ENCODE data around the gene GJA5.
"Not testable (repeated sequence)": the region's sequence is repeated elsewhere in the genome, so short reads cannot be mapped to it uniquely, and the experiment has no call there.

GJA5 gene

DNA sequence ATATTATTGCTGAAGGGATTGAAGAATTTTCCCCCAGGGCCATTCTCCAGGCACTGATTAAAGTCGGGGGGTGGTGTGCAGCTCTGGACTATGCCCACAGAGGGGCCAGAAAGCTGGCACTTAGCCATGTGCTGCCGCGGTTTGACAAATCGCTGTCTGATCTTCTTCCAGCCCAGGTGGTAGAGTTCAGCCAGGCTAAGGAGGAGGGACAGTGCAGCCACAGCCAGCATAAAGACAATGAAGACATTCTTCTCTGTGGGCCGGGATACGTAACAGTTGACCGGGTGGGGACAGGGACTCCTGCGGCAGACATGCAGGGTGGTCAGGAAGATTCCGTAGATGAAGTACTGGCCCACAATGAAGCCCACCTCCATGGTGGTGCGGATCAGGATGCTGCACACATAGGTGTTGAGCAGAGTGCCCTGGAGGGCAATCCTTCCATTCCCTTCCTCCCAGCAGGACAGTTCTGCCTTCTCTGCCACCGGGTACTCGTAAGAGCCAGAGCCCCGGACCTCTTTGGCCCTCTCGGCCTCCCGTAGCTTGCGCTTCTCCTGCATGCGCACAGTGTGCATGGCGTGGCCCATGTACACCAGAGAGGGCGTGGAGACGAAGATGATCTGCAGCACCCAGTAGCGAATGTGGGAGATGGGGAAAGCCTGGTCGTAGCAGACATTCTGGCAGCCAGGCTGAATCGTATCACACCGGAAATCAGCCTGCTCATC, 1.9 kb downstream of the GJA5 start:
- no peak for DNase-seq

DNA sequence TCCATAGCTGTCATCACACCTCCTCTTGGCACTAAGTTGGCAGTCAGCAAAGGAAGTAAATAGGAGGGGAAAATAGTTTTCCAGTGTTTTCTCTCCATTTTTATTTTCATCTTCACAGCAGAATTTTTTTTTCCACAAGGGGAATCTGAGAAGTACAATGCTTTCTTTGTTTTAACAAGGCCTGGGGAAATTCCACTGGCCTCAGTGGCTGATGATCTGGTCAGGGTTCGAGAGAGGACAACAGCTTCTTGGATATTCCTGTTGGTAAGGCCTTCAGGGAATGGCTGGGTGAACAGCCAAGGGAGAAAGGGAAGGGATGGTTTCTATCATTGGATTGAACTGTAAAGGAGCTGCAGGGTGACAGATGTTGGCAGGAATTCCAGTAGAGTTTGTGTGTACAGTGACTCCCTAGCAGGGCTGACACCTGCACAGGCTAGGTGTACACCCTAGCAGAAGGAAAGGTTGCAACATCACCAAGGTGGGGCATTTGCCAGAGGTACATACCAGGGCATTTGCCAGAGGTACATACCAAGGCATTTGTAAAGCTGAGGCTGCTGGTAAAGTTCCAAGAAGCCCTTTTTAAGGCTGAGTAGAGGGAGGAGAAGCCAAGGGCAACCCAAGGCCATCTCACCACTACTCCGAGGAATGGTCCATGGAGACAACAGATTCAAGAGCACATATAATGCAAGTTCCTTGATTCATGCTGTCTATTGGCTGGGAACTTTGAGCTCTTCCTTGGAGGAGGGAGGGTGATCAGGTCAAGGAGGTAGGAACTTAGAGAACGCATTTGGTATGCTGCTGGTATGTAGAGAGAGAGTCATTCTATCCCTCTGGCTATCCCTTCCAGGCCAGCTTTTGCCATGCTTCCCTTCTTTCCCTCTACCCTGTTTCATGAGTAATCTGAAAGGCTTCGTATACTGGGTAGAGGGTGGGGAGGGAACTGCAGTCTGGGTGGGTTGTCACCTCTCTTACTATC, 3.1 kb downstream of the GJA5 start:
- no peak for DNase-seq

DNA sequence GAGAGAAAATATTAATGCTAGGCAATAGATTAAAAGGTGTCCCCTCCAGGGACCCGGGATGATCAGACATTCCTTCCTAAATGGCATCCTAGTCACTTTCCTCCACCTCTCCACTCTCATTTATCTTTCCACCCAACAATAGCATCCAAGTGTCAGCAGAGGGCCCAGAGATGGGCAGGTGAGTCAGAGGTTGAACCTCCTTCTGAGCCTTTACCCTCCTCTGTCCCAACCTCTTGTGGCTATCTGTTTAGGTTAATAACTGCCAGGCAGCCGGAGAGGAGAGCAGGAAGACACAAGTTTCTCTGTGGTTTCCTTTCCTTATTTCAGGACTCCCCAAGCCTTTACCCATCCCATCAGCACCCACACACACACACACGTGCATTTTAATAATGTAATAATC, 4.1 kb downstream of the GJA5 start:
- no peak for DNase-seq

DNA sequence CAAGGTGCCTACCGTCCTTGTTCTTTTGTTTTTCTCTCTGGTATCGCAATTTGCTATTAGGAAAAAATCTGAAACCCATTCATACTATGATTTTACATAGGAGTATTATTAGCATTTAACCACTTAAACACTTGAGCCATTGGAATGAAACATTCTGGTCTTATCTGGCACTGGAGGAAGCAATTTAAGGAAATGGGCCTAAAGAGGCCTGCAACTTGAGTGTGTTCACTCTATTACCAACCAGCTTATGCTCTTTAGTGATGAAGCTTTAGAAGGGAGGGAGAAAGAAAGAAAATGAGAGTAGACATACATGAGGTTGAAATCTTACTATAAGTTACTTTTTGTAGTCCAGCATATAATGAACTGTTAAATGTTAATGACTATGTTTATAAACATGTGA, 5.7 kb downstream of the GJA5 start:
- DNase-seq = no peak

DNA sequence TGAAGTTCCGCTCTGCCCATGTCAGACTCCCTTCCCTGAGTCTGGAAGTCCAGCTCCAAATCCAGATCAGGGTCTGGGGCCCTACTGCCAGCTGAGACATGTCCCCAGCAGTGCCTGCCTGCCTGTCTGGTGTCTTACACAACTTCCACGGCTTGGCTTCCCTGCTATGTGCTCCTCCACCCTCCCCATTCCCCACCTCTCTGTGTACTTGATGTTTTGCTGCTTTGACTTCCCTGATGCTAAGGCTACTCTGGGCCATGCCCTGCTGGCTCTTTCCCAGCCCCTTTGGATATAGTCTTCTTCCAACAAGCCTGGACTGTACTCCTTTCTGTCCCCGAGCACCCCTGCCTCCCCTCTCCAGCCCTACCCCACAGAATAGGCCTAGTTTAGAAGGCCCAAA, 7.3 kb downstream of the GJA5 start:
- DNase-seq = no peak

DNA sequence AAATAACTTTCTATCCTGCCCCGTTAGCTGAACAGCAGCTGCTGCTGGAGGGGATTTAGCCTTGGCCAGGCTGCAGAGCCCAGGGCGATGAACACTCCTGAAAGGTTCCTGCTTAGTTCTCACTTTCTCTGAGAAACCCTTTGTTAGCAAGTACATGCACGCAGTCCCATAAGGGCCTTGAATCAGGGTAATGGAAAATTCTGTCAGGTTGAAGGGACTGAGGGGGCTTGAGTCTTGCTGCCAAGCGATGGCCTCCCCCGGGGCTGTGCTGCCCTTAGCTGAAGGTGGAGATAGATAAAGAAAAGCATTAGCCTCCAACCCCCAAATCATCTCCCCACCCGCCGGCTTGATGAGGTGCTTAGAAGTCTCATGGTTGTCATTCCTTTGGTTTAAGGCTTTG, 7.9 kb downstream of the GJA5 start:
- no peak for DNase-seq

DNA sequence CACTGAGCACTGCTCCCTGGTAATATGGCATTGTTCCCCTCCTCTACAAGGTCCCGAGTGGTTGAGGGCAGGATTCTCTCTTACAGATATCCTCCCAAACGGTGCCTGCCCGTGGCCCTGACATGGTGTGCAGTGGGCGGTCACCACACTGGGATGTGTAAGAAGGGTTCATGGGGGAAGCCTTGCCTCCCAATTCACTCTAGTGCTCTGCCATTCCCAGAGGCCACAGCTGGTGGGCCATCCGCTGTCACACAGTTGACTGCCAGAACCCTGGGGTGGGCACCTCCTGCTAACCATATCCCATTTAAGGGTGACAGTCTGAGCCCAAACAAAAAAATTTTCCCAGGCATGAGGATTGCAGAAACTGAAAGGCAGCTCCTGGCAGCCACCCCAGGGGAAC, 9.1 kb downstream of the GJA5 start:
- no peak for DNase-seq

DNA sequence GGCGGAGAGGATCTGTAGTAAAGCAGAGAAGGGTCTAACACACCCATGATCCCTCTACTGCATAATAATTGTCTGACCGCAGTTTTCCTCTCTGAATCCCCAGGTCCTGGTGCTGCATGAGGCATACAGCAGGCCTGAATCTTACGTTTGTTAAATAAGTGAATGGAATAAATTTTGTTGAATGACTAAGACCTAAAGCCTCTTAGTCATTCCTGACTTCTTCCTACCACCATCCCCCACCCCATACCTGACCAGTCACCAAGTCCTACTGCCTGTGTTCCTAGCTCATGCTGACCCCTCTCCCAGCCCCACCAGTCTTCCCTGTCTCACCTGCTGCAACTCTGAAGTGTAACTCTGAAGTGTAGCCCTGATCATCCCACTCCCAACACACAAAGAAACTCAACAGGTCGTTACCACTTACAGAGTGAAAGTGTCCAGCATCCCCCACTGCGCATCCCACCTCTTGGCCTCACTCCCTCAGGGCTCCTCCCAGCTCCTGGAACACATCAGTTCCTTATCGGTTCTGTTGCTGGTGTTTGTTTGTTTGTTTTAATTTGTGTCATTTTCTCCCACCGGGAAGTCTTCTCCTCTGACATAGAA, 9.7 kb downstream of the GJA5 start:
- DNase-seq = no peak

DNA sequence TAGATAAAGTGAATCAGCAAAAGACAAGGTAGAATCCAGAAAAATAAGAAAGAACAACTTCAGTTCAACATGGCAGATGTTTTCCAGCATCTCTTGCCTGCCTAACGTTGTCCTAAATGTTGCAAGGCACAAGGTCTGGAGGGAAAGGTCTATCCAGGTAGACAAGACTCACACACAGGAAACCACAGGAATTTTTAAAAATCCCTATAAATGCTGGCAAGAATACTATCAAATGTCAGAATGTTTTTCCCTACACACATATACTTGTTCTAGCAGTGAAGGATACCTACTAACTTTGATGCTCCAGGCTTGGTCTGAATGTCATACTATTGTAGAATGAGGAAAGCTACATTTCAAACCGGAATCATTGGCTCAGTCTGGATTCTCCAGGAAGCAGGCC, 10.6 kb downstream of the GJA5 start:
- DNase-seq = no peak

DNA sequence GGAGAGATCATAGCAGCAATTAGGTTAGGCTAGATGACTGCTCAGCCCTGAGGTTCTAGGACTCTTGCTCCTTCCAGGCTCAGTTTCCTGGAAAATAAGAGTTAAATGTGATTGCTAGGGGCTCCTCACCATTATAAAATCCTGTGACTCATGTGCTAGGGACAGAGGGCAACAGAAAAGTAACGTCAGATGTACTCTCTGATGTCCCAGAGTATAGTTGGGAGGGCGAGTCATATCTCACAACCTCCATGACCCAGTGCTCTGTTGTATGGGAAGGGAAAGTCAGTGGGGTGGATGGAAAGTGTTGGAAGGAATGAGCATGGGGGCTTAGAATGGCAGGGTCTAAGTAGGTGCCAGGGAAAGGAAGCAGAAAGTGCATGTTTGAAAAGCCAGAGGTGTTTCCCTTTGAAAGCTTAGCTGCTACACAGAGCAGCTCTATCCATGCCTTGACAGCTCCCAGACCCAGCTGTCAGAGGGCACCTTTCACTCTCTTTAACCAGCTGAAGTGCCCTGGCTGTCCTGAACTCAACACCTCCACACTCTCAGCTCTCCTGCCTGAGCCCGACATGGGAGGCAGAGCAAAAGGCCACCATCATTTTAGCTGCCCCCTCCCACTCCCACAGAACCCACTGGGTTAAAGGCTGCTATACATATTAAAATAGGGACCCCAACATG, 11.6 kb downstream of the GJA5 start:
- DNase-seq = no peak

DNA sequence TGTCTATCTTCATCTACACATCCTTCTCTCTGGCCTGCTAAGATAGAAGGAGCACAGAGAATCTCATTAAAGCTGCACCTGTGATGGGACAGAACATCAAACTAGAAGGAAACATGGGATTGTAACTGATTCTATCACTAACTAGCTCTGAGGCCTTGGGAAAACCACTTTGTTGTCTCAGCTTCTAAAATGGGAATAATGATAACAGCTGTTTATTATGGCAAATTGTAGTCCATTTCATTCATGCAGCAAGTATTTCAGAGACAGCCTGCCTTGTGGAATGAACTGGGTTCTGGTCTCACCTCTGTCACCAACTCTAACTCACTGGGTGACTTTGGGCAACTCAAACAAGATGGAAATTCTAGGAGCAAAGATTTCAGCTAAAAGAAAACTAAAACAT, 12.4 kb downstream of the GJA5 start:
- DNase-seq = no peak

DNA sequence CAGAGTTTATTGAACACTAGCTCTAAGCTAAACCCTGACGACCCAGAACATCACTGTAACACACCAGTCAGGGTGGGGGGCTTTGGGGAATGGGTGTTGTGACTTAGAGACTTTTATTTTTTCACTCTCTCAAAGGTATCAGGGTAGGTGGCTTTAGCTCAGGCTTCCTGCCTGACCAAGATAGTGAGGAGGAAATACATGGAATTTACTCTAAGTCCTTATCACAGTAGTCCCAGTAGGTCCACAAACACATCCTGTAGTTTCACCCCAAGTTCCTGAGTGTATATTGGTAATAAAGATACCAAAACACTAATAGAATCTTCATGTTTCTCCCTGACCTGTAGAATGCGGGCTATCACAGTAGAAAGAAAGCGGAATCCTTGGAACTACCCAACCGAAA, 15.1 kb downstream of the GJA5 start:
- DNase-seq = no peak

DNA sequence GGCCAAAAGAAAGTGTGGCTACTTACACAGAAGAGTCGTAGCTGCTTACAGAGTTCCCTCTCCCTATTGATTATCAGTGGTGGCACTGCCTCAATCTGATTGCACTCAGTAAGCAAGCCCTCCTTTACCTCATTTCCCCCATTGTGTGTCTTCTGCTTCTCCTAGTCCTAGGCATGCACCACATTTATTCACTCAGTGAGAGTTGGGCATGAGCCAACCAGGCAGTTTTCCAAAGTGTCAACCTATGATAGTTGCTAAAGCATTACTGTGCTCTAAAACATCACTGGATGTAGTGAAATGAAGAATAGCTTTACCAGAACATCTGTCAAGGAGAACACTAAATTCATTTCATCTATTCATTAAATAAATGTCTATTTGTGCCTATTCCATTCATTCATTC, 19.3 kb downstream of the GJA5 start:
- no peak for DNase-seq

DNA sequence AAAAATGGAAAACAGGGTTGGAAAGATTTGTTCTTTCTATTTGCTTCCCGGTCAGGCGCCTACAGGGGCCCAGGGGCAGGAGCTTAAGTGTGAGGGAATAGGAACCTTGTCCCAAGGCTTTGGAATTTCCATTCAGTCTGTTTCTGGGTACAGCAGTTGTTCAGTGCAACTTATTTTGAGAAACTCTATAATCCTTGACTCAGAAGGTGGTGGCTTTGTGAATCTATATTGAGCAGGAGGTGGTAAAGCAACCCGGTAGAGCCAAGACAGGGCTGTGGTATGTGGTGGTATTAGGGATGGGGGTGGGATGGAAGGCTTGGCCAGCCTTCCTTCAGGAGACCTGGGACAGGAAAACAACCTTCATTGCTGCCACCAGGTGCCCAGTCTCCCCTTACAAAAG, 20.0 kb downstream of the GJA5 start:
- DNase-seq = no peak

DNA sequence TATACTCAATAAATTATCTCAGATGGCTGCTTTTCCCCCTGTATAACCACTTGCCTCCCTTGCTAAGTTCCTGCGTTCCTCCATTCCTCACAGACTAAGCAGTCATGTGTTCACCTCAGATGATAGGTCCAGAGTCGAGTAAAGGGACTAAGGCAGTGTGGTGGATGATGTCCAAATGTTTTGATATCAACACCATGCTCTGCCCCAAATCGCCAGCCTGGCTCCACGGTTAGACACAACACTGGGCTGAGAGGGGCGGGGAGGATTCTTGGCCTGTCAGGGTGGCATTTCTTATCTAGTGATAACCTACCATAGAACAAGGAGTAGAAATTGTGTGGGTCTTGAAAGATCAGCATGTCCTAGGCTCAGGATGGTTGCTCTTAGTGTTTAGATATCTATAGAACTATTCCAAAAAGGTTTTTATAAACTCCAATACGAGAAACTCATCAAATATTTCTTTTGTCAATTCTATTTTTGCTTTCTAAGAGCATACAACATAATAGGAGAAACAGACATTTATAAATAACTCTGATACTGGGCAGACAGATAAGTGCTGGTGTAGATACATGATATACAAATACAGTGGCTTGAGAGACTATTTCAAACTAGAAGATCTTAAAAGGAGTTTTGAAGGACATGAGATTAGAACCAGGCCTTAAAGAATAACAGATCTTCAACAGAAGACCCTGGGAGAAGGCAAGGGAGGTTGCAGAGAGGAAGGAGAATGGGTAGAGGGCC, 21.5 kb downstream of the GJA5 start:
- no peak for DNase-seq

DNA sequence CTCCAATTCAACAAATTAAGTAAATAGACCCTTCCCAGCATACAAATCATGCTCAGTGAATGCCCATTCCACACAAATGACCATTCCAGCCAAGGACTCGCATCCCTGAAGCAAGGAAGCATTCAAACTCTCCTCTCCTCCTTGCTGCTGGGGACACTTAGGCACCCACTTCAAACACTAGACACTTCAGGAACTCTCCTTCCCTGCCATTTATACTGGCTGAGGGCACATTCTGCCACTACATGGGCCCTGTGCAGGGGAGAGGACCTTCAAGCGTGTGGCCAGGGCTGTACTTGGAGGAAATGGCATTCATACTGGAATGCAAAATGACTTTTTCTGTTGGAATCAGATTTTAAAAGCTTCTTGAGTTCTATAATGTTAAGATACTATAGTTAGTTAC, 22.3 kb downstream of the GJA5 start:
- DNase-seq = no peak

DNA sequence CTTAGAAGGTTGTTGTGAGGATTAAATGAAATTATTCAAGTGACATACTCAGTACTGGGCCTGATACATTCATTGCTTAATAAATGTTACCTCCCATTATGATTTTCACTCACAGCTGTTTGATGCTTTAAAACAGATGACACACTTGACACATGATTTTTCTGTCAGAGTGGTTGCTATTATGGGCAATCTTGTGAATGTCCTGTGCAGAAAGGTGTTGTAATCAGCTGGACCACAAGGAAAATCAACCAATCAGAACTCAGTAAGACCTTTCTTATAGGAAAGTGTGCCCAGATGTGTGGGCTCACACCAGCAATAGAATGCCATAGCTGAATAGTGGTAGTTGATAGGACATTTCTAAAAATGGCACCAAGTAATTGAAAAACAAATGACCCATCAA, 23.5 kb downstream of the GJA5 start:
- DNase-seq = no peak

DNA sequence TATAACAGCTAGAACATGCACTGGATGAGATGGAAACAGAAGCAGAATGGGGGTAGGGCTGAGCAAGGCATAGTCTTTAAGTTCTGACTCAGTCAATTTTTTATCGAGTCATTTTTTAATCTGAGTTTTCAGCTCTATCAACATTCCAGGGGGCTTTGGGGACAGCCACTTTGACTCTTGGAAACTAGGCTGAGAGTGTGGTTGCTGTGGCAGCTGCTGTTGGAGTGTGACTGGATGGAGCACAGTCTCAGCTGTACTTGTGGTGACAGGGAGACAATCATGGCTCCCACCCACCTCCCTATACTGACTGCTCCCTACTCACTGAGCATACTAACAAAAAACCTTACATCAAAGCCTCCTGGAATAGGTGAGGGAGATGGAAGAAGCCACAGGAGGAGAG, 25.0 kb downstream of the GJA5 start:
- DNase-seq = no peak

DNA sequence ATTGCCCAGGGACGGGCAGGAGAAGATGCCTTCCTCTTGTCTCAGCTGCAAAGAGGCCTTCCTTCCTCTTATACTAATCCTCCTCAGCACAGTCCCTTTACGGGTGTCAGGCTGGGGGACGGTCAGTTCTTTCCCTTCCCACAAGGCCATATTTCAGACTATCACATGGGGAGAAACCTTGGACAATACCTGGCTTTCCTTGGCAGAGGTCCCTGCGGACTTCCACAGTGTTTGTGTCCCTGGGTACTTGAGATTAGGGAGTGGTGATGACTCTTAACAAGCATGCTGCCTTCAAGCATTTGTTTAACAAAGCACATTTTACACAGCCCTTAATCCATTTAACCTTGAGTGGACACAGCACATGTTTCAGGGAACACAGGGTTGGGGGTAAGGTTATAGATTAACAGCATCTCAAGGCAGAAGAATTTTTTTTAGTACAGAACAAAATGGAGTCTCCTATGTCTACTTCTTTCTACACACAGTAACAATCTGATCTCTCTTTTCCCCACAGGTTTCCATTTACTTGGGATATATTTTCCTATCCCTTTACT, 26.0 kb downstream of the GJA5 start:
- DNase-seq = not testable (repeated sequence)

DNA sequence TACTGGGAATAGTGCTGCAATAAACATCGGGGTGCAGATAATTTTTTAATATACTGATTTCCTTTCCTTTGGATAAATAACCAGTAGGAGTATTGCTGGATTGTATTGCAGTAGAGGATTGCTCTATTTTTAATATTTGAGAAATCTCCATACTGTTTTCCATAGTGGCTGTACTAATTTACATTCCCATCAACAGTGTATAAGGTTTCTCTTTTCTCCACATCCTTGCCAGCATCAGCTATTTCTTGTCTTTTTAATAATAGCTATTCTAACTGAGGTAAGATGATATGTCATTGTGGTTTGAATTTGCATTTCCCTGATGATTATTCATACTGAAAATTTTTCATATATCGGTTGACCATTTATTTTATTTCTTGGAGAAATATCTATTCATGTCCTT, 31.1 kb downstream of the GJA5 start:
- DNase-seq = no peak

DNA sequence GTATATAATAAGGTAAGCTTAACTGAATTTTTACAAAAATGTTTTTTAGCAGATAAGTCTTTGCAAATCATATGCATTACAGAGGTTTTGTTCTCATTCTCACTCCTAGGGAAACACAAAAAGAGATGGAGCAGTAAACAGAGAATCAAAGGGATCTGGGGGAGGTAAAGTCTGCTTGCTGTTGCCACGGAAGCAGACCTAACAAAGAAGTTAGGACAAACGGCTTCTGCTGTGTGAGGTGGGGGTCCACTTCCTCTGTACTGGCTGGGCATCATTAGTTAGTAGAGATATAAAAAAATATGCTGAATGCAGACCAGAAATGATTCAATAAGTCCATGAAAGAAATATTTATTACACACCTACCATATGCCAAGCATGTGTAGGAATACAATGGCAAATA, 34.2 kb downstream of the GJA5 start:
- DNase-seq = no peak

DNA sequence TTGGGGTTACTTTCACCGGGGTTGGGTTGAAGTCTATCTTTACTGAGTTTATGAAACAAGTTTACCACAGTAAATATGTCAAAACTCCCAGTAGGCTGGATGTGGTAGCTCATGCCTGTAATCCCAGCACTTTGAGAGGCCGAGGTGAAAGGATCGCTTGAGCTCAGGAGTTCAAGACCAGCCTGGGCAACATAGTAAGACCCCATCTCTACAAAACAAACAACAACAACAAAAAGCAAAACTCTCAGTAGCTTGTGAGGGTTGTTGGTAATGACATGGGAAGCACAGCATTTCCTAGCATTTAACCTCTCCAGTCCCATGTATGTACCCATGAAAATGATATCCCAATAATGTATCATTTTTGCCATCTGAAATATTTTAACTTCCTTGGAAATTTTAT, 34.7 kb downstream of the GJA5 start:
- no peak for DNase-seq

Data from NCI-H345 (cell line).